Measurements from ENCODE around the gene AURKAIP1. TPM values are rescaled to one million over a fixed set of nuclear protein-coding genes. Genes with fewer than 3 reads are reported as not detected.

The AURKAIP1 gene
- total RNA-seq, 1 experiment from 2014 or later: 196 TPM

- no peak overlapping the region for H3K23ac ChIP-seq (ENCODE audit: insufficient read length, low read depth, low read length)
- H3K9me3 ChIP-seq (ENCODE audit: control insufficient read depth, low read depth, low read length): no peaks in the 10 kb centered on the region
- no peak overlapping the region for H3K14ac ChIP-seq (ENCODE audit: insufficient read depth, low read length)
- H2AFZ ChIP-seq (ENCODE audit: low read length): no peak overlapping the region
- H3T11ph ChIP-seq (ENCODE audit: low read length): no peak overlapping the region
- Mint-ChIP-seq H3K9me3 (no peaks in the 10 kb centered on the region), H3K27ac (no peak overlapping the region), H3K27me3 (ENCODE audit: low read depth) (peaks cover 1% of the 10 kb centered on the region; the same call in 1 of the 2 replicates), H3K4me1 (peaks cover 2 to 10% of the 10 kb centered on the region in 2 experiments), H3K4me3 (peak overlapping the region in 1 of 2 experiments; percentile 46; a peak in 1 of 5 replicates), H3K36me3 (ENCODE audit: insufficient read depth in 1 of 3, low read depth in 3 of 3) (peaks cover 4 to 9% (median 4%) of the 10 kb centered on the region in 3 experiments; a peak in 6 of 7 replicates)
- WGBS (ENCODE audit: extremely low coverage, insufficient read length, low lambda C conversion rate): no CpG with 5 or more reads among the region's 40 CpGs
- no peaks in the 10 kb centered on the region for H3K4me1 ChIP-seq (ENCODE audit: insufficient read depth, low read length)
- peaks cover 8% of the 10 kb centered on the region for H3K23me2 ChIP-seq (ENCODE audit: insufficient read length, low read depth, low read length, poor library complexity, severe bottlenecking)
- H2BK5ac ChIP-seq (ENCODE audit: insufficient read length, low read length): no peak overlapping the region
- no peak overlapping the region for H4K8ac ChIP-seq (replicated peaks; ENCODE audit: insufficient read length, low read depth, low read length)
- H3K27me3 ChIP-seq (ENCODE audit: insufficient read depth, low read length): no peaks in the 10 kb centered on the region
- H4K91ac ChIP-seq (ENCODE audit: insufficient read length, low read depth, low read length): no peak overlapping the region
- H3K27ac ChIP-seq (ENCODE audit: insufficient read length, low read depth, low read length): no peak overlapping the region
- no peak overlapping the region for H2BK120ac ChIP-seq (ENCODE audit: low read depth, low read length, poor library complexity, severe bottlenecking)
- TF ChIP-seq CTCF (conservative IDR thresholded peaks at IDR 0.05): no peak
- H3K18ac ChIP-seq (ENCODE audit: insufficient read length, low read depth, low read length): no peak overlapping the region
- H4K20me1 ChIP-seq (ENCODE audit: control insufficient read depth, insufficient read depth, insufficient read length): no peaks in the 10 kb centered on the region
- H3K79me2 ChIP-seq (ENCODE audit: insufficient read depth, low read length): peaks cover 12% of the 10 kb centered on the region; the same call in 1 of the 2 replicates
- H2BK12ac ChIP-seq (ENCODE audit: insufficient read length, low read depth, low read length): no peak overlapping the region
- H2AK5ac ChIP-seq (ENCODE audit: insufficient read length, low read length): no peak overlapping the region
- H3K56ac ChIP-seq (ENCODE audit: insufficient read length, low read depth, low read length): no peak overlapping the region
- no peak overlapping the region for H2BK20ac ChIP-seq (ENCODE audit: low read depth, low read length, poor library complexity, severe bottlenecking)
- no peak overlapping the region for H2BK15ac ChIP-seq (ENCODE audit: low read depth, low read length)
- no peak overlapping the region for H3K4ac ChIP-seq (ENCODE audit: low read depth, low read length)
- DNase-seq: no peak
- H3K79me1 ChIP-seq (ENCODE audit: insufficient read depth, low read depth, low read length, poor library complexity, severe bottlenecking): no peaks in the 10 kb centered on the region
- no peak overlapping the region for H3K9ac ChIP-seq (ENCODE audit: extremely low read depth, insufficient read length, low read length)
- H3K4me2 ChIP-seq (ENCODE audit: insufficient read depth, insufficient read length, low read length): no peak overlapping the region
- H4K5ac ChIP-seq (ENCODE audit: insufficient read length, low read depth, low read length): no peak overlapping the region
These were observed 47.7 kb downstream of the AURKAIP1 start for GRCh38 chr1:1327291-1327690.

All from H9 (cell line).